H1 (cell line): ENCODE measurements around the gene DYDC2. TPM values are rescaled to one million over a fixed set of nuclear protein-coding genes. Genes with fewer than 3 reads are reported as not detected.

ENCODE experiments used
- FOSL1 ChIP-seq: IDR thresholded peaks from 2 replicates; pipeline ENCODE4 v1.6.1; 2011; ENCODE audit warnings: mild to moderate bottlenecking, low read depth, low read length, moderate library complexity; ENCODE audit not compliant: insufficient read depth
- KDM4A ChIP-seq: IDR thresholded peaks from one replicate; pipeline ENCODE4 v1.7.1; 2012; ENCODE audit warnings: low read depth, mild to moderate bottlenecking, moderate library complexity, low read length, inconsistent platforms; ENCODE audit not compliant: severe bottlenecking
- NRF1 ChIP-seq: IDR thresholded peaks from 2 replicates; pipeline ENCODE4 v1.6.1; 2011; ENCODE audit warnings: mild to moderate bottlenecking, low read depth, low read length, improper control_type of control experiment
- SIN3A ChIP-seq, 2 experiments: IDR thresholded peaks in 1 of 2; conservative IDR thresholded peaks in 1 of 2; 2 replicates each; pipeline ENCODE4 v1.6.1; 2011 to 2012; ENCODE audit warnings: low read length in 2 of 2, improper control_type of control experiment in 1 of 2, low read depth in 1 of 2, mild to moderate bottlenecking in 1 of 2
- TEAD4 ChIP-seq: IDR thresholded peaks from 2 replicates; pipeline ENCODE4 v1.6.1; 2012; ENCODE audit warnings: low read depth, low read length, inconsistent platforms, mixed read lengths
- ZNF274 ChIP-seq: IDR thresholded peaks from 2 replicates; pipeline ENCODE4 v1.7.0; 2012; ENCODE audit warnings: low read length, borderline replicate concordance; ENCODE audit errors: extremely low read depth
- polyA plus RNA-seq, 7 experiments: library from polyadenylated mRNA; depleted of rRNA in 3 of 7; stranded (reverse) in 5 of 7; unstranded in 2 of 7; fragments of >200 nt in 5 of 7; fragments of 200-250 nt in 2 of 7; gene quantifications; 1 replicate in 5 of 7; 2 replicates in 1 of 7; 4 replicates in 1 of 7; pipeline versions ENCODE4 v1.2.1 to v1.2.3, GENCODE V29; 2011 to 2013; ENCODE audit warnings: missing spikeins in 2 of 7, mixed read lengths in 2 of 7
- total RNA-seq: library from RNA; stranded (reverse); fragmentation: NEBNext Ultra II Directional; extraction: Animal tissue kit (Norgen Biotek cat#: 25700); gene quantifications from 2 replicates; pipeline ENCODE4 v1.2.1, GENCODE V29; 2021

DYDC2 gene
- total and polyA plus RNA-seq, 2 of the 8 experiments (the other 6 are each of a cell fraction or from before 2014, with no cell fraction given) = 1.5 to 5.2 TPM

DNA sequence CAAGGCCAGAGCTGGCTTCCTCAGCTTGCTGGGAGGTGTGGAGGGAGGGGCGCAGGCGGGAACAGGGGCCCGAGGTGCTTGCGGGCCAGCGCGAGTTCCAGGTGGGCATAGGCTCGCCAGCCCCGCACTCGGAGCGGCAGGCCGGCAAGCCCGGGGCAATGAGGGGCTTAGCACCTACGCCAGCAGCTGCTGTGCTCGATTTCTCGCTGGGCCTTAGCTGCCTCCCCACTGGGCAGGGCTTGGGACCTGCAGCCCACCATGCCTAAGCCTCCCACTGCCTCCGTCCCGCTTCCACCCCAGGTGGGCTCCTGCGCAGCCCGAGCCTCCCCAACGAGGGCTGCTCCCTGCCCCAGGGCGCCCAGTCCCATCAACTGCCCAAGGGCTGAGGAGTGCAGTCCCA is 41.2 kb upstream of the DYDC2 start (continued):
- TF ChIP-seq ZNF274 (no peak), NRF1 (no peak), SIN3A (conservative IDR thresholded peaks at IDR 0.05 in 1 of 2, IDR thresholded peaks at IDR 0.05 in 1 of 2; ENCODE audit: low read depth in 1 of 2, low read length in 2 of 2) (no peak), FOSL1 (no peak), KDM4A (no peak), TEAD4 (no peak)
